HG02763 (cell line): ENCODE results near the gene SMARCAL1.
A peak's percentile ranks its signal among the peaks of the same experiment; 100 is the strongest.

Experiments
- ATAC-seq: cut with Tn5 transposase; IDR thresholded peaks from one replicate; pipeline ENCODE4 v1.9.1; 2021; ENCODE audit warnings: mild to moderate bottlenecking, moderate library complexity; ENCODE audit not compliant: unreplicated experiment

Gene SMARCAL1

DNA sequence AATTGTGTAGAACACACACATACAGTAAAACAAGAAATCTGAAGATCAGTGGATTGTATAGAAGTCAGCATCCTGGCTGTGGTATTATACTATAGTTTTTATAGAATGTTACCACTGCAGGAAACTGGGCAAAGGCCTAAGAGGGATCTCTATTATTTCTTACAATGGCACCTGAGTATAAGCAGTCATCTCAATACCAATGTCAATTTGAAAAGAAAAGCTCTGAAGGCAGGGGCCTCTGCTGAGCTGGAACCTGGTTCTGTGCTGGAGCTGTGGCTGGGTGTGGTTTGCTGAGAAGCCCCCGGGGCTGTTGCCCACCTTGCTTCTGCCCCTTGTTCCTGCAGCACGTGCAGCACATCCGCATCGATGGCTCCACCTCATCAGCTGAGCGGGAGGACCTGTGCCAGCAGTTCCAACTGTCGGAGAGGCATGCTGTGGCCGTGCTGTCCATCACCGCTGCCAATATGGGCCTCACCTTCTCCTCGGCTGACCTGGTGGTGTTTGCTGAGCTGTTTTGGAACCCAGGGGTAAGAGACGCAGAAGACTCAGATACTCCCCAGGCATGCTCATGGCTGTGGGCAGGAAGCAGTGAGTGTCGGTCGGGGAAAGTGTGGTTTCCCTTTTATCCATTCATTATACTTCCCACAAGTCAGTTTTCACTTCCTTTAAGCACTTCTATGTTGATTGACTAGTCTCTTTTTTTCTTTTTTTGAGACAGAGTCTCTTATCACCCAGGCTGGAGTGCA lies 62.8 kb downstream of the SMARCAL1 start:
- ATAC-seq, result peak; percentile 56

DNA sequence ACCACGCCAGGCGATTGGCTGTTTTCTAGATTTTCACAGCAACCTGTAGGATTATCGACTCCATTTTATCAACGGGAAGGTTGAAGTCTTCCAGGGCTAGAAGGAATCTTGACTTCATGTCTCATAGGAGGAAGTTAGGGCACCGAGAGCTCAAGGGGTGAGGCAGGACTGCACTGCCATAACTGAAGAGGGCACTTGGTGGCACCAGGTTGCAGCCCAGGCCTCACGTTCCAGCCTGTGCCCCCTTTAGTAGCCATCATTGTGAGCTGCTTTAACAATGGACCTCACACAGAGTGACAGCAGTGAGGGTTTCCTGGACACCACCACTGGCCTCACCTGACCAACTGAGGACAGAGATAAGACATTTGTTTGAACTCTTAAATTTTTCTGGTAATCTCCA lies 63.5 kb downstream of the SMARCAL1 start:
- ATAC-seq, result no peak

DNA sequence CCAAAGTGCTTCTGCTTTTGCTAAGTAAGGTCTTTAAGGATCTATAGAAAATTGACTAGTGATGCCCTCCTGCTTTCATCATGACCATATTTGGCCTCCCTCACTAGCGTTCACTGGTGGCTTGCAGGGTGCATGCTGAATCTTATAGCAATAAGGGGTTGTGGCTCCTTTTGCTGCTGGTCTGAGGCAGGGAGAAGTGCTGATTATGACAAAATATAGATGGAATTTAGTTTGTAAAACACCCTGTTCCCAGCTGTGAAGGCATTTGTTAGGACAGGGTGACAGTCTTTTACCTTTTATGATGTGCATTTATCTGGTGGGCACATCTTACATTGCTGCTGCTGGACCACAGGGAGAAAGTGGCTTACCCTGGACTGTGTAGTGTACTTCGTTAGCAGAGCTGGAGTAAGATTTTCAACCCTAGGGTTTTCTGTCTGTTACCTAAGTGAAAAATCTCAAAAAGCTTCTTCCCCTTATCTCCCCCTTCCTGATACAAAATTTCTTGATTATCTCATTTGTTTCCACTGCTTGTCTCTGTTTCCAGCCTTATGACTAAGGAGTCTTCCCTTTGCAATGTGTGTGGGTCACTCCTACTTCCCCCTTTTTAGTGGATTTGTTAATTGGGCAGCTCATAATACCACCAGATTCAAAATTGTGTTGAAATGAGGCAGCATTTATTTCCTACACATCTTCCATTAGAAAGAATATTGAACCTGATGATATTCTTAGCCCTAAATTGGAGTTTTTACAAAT lies 65.2 kb downstream of the SMARCAL1 start:
- no peak for ATAC-seq

DNA sequence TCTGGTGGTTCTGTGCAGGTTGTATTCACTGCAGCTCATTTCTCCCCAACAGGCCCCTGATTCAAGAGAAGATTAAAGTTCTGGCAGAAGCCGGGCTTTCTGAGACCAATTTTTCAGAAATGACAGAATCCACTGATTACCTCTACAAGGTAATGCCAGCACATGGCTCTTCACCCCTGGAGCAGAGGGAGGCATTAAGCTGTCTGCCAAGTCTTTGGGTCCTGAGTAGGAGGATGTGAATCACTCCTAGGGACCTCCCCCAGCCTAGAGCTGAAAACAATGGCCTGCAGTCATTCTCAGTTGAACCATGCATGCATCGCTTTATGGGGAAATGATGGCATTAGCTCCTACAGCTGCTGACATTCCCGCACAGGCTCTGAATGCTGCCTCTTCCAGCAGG lies 65.9 kb downstream of the SMARCAL1 start:
- ATAC-seq, result no peak

DNA sequence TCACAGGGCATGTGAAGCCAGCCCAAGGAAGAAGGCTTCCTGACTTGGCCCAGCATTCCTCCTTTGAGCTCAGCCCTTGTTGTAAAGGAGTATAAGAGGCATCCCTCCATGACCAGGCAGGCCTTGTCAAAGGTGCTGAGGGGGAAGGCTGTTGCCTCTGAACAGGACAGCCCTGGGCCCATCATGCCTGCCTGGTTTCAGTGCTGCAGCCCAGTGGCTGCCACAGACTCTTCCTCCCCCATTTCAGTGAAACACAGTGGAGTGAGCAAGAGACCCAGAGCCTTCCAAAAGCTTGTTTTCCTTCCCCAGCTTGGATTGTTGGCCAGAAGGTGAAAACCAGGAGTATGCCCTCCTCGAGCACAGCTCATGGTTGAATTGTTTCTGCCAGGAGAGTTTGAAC lies 66.5 kb downstream of the SMARCAL1 start:
- no peak for ATAC-seq

DNA sequence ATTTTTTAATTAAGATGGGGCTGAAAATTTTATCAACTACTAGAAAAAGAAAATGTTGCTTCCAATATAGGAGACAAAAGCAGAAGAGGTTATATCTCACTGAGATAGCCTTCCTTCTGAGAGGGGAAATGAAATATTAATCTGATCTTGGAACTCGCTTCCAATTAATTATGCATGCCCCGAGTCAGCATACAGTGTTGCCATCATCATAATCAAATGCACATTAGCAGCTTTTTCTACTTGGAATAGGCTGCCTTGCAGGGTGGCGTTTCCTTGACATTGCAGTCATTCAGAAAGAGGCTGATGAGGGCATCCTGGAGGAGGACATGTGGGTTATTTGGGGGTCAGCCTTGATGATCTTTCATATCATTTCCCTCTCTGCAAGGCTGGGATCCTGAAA lies 67.9 kb downstream of the SMARCAL1 start:
- ATAC-seq, result no peak

DNA sequence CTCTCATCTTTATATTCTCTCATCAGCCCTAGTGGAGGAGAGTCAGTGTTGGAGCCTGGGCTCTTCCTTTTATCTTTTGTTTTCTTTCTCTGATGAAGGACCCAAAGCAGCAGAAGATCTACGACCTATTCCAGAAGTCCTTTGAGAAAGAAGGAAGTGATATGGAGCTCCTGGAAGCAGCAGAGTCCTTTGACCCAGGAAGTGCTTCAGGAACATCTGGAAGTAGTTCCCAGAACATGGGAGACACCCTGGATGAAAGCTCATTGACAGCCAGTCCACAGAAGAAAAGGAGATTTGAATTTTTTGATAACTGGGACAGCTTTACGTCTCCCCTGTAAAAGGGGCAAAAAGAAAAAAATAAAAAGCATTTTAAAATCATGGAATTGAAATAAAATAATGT lies 70.4 kb downstream of the SMARCAL1 start:
- ATAC-seq, result no peak

DNA sequence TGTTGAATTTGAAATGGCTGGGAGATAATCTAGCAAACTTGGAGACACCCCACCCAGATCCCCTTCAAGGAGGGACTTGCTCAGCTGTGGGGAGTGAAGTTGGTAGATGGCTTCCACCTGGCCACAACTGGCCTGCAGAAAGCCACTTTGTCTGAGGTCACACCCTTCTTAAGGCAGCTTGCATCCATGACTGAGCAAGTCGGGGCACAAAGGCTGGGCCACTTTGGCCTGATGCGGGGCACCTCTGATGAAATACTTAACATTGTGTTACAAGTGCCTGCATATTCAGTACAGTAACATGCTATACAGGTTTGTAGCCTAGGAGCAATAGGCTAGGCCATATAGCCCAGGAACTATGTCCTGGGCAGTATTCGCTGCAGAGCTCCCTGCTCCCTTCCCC lies 73.0 kb downstream of the SMARCAL1 start:
- ATAC-seq, result no peak

DNA sequence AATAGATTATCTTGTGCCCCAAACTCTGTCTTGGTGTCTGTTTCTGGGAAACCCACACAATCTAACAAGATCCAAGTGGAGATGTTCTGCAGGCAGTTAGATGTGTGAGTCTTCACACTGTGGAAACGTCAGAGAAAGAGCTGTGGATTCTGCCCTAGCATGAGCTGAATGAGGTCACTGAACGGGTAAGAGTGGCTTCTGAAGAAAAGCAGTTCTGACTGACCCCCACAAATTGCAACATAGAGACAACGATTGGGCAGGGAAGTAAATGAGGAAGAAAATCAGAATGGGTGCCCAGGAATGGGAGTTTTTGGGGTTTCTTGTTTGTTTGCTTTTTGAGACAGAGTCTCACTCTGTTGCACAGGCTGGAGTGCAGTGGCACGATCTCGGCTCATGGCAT lies 73.5 kb downstream of the SMARCAL1 start:
- no peak for ATAC-seq

DNA sequence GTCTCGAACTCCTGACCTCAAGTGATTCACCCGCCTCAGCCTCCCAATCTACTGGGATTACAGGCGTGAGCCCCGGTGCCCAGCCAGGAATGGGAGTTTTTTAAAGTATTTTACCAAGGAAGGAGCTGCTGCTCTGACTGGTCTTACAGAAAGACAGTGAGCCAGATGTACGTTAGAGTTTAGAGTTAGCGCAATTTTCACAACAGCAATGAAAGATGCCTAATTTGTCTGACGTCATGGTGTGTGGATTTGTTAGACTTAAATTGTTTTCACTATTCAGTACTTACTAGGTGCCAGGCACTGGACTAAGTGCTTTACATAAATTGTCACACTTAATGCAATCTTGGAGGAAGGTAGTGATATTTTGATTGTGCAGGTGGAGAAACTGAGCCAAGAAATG lies 74.0 kb downstream of the SMARCAL1 start:
- ATAC-seq, result no peak

DNA sequence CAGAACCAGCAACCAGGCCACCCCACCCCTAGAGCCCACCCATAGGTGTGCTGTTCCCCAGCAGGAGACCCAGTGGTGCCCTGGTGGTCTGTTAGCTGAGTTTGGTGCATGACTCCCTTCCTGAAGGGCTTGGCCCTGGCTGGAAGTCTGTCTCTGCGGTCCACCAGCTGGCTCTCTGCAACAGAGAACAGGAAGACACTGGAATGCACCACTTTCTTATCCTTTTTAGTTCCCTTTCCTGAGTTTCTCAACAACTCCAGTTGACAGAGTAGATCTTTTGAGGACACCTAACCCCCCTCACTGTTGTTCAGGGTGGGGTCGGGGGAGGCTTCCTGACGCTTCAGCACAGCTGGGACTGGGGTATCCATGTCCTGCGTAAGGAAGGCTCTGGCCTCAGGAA lies 74.4 kb downstream of the SMARCAL1 start:
- no peak for ATAC-seq

DNA sequence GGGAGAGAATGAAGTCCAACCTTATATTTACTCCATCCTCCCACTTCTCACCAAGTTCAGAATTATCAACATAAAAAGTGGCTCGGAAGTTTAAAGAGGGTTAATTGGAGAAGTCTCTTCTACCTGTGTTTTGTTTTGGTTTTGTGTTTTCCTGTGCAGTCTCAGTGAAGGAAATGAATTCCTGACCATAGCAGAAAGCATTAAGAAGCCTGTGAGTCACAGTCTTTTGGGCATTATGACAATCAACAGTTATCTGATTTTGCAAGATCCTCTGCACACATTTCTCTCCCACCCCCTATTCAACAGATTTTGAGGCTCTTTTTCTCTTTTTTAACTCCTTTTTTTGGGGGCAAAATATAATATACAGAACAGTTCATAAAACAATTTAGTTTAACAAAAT lies 77.8 kb downstream of the SMARCAL1 start:
- ATAC-seq, result no peak

DNA sequence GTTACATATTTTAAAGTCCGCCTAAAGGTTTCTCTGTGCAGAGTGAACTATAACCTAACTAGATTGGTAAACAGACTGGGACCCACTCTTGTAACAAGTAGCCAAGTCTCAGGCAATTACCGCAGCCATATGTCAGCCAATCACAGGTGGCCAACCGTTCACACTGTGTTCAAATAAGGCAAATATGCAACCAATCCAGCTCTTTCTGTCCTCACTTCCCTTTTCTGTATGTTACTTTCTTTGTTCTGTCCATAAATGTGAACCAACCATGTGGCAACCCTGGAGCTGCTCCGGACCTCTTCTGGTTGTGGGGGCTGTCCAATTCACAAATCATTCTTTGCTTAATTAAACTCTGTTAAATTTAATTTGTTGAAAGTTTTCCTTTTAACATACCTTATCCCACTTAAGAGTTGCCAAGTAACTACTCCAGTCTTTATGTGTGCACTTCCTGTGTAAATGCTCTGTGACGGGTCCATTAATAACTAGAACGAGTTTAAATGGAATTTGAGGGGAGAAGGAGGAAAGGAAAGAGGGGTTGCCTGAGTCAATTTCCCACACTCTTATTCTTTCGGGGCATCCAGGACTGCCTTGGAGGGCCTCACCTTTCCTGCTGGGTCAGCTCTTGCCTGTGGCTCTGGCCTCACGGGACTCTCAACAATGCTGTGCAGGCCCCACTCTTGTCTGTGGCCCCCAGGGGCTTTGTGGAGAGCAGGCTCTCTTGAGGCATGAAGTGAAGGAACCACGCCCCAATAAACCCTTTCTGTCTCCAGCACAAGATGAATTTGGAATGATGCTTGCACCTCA lies 79.7 kb downstream of the SMARCAL1 start:
- peak; percentile 65 for ATAC-seq

DNA sequence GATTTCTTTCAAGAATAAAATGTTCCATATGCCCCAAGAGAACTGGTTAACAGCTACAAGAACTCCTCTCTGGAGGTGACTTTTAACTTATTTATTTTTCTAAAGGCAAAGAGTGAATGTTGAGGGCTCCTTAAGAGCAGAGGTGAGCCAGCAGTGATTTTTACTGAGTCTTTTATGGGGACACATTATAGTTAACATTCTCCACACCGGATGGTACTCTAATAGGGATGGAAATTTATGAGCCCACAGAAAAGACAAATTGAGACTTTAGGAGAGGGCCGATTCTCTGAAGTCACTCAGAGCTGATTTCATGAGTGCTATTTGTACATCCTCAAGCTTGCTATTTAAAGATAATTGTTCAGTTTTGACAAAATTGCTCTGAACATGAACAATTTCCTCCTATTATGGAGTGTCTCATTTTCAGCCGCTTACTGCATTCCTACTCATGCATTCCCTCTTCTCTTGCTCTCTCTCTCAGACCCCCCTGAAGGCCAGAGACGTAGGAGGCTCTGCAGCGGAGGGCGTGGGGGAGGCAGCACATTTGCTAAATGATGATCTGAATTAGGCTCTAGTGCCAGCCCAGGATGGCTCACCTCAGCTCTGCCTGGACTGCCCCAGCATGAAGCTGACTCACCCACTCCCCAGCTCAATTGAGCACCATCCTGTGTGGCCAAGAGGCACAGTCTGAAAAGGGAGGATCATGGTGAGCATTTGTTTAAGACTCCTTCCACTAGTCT lies 80.5 kb downstream of the SMARCAL1 start:
- no peak for ATAC-seq

DNA sequence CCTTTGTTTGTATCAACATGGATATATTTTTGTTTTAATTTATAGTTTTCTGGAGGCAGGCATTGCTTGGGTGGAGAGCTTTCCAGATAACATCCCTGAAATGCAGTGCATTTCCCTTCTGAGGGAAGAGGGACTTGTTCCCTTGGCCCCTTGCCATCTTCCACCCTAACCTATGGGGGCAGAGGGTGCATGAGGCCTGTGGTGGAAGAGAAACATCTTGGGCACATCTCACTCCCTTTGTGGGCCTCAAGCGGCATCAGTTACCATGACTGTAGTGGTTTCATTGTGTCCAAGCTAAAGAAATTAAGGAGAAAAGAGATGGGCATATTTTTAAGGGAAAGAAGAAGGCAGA lies 81.0 kb downstream of the SMARCAL1 start:
- no peak for ATAC-seq

DNA sequence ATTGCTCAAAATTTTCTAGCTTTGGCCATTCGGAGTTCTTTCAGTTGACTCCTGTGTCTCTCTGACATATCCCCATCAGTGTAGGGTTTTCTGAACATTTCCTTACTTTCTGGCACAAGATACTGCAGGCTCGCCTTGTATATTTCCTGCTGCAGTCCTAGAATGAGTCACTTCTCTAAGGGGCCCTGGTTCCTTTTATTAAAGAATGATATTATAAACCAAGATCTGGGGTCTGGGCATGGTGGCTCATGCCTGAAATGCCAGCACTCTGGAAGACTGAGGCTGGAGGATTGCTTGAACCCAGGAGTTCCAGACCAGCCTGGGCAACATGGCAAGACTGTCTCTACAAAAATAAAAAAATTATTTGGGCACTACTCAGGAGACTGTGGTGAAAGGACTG lies 83.4 kb downstream of the SMARCAL1 start:
- no peak for ATAC-seq

DNA sequence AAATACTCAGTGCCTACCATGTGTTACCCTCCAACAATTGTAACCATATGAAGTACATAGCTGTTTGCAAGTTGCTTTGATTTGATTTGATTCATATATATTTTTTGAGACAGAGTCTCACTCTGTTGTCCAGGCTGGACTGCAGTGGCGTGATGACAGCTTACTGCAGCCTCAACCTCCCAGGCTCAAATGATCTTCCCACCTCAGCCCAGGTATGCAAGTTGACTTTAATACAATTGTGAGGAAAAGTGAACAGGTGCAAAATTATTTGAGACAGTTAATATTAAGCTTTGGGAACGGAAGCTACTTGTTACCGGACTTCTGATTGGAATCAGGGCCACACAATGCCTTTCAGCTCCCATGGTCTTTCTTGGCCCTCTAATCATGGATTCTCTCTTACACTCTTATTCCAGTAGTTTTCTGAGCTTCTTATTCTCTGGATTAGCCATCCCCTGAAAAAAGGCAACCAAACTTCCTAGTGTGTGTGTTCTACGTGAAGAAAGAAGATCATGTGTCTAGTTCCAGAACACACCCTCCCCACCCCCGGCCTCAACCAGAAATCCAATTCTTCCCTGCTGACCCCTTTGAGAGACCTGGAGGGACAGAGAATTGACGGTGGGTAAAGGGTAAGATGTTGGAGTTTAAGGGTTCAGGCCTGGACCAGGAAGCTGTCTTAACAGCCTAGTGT lies 85.2 kb downstream of the SMARCAL1 start:
- ATAC-seq, result no peak

DNA sequence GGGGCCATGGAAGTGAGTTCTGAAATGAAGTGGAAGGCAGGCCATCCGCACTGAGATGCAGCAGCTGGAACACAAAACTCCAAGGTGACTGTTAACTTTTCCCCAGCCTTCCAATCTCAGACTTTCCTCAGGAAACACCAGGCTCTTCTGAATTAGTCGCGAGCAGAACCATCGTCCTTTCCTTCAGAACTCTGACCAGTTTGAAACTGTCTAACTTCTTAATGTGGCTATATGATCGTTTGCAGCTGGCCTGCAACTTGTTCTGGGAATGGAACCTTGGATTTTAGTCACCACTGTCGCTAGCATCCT lies 85.7 kb downstream of the SMARCAL1 start:
- no peak for ATAC-seq

DNA sequence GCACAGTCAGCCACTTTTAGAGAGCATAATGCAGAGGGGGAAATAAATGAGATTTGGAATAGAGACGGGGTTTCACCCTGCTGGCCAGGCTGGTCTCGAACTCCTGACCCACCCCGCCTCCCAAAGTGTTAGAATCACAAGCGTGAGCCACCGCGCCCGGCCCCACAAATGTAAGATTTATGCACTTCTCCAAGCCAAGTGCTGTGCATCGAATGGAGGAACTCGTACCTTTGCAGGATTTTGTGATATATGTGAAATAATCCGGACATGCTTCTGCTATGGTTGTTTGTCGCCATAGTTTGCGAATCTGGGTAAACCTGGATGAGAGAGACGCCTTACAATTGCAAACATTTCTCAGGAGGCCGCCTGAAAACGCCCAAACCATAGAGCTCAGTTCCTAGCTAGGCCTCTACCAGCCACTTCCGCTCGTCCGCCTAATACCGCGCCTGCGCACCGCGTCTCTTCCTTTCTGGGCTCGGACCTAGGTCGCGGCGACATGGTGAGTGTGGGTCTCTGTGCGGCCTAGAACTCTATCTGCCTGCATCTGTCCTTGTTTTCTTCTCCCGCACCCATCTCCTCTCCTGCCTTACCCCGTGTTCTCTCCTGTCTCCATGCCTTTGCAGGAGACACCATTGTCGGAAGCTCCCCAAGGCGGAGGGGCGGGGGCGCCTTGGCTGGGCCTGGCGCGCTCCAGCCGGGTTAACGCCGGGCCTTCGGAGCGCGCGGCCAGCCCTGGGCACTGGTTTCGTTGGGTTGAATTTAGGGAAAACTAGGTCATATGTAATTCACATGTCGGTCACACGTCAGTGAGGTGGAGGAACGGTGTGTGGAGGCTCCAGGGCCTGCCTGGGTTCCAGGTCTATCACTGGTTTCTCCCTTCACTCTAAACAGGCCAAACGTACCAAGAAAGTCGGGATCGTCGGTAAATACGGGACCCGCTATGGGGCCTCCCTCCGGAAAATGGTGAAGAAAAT lies 86.4 kb downstream of the SMARCAL1 start, which contains the start of gene RPL37A:
TSS of gene RPL37A (plus strand) at position 466 of the 974 bp plus-strand sequence. CDS start at position 497, 31 bp downstream.
- peak; percentile 95 for ATAC-seq
